HL-60 (cell line): ENCODE results near the gene GALNS.

ENCODE experiments used
- DNase-seq, 2 experiments: peaks; one replicate each; pipeline ENCODE4 v3.0.0-alpha.2; 2010 to 2020; ENCODE audit warnings: low read depth in 1 of 2, low spot score in 1 of 2
- H3K27ac ChIP-seq: fragments of 250-450 bp; sonication (Bioruptor Pico); replicated peaks from 2 replicates; pipeline ENCODE4 v1.5.1; 2020; ENCODE audit warnings: mild to moderate bottlenecking, moderate library complexity
- H3K27me3 ChIP-seq: fragments of 250-450 bp; sonication (Bioruptor Pico); 2 replicates; pipeline ENCODE4 v1.5.1; 2021; ENCODE audit warnings: mild to moderate bottlenecking, moderate library complexity; ENCODE audit not compliant: insufficient read depth, poor library complexity, severe bottlenecking
- H3K4me3 ChIP-seq: replicated peaks from 2 replicates; pipeline ENCODE4 v1.5.1; 2011; ENCODE audit warnings: mild to moderate bottlenecking, control low read depth, low read length; ENCODE audit not compliant: insufficient read depth
- CTCF ChIP-seq: IDR thresholded peaks from one replicate; pipeline ENCODE4 v1.5.1; 2011; ENCODE audit warnings: low read length, control low read depth, inconsistent platforms; ENCODE audit not compliant: insufficient read depth
- GABPA ChIP-seq: IDR thresholded peaks from 2 replicates; pipeline ENCODE4 v1.6.1; 2012; ENCODE audit warnings: low read depth
- POLR2AphosphoS5 ChIP-seq: IDR thresholded peaks from 2 replicates; pipeline ENCODE4 v1.6.1; 2012; ENCODE audit warnings: low read depth
- SPI1 ChIP-seq: IDR thresholded peaks from 2 replicates; pipeline ENCODE4 v1.6.1; 2012; ENCODE audit warnings: low read depth, mild to moderate bottlenecking, borderline replicate concordance
- TF ChIP-seq, protein P1 (sequence below): IDR thresholded peaks from 2 replicates; pipeline ENCODE4 v1.6.1; 2012; ENCODE audit warnings: low read depth; ENCODE audit not compliant: insufficient replicate concordance

GALNS gene

GRCh38 chr16:88846088-88846487 lies 10.7 kb downstream of the GALNS start:
- no peak overlapping the region for H3K27ac ChIP-seq
- TF ChIP-seq SPI1: no peak
- TF ChIP-seq CTCF: no peak
- TF ChIP-seq, protein P1, sequence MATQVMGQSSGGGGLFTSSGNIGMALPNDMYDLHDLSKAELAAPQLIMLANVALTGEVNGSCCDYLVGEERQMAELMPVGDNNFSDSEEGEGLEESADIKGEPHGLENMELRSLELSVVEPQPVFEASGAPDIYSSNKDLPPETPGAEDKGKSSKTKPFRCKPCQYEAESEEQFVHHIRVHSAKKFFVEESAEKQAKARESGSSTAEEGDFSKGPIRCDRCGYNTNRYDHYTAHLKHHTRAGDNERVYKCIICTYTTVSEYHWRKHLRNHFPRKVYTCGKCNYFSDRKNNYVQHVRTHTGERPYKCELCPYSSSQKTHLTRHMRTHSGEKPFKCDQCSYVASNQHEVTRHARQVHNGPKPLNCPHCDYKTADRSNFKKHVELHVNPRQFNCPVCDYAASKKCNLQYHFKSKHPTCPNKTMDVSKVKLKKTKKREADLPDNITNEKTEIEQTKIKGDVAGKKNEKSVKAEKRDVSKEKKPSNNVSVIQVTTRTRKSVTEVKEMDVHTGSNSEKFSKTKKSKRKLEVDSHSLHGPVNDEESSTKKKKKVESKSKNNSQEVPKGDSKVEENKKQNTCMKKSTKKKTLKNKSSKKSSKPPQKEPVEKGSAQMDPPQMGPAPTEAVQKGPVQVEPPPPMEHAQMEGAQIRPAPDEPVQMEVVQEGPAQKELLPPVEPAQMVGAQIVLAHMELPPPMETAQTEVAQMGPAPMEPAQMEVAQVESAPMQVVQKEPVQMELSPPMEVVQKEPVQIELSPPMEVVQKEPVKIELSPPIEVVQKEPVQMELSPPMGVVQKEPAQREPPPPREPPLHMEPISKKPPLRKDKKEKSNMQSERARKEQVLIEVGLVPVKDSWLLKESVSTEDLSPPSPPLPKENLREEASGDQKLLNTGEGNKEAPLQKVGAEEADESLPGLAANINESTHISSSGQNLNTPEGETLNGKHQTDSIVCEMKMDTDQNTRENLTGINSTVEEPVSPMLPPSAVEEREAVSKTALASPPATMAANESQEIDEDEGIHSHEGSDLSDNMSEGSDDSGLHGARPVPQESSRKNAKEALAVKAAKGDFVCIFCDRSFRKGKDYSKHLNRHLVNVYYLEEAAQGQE: no peak
- no peak for TF ChIP-seq POLR2AphosphoS5
- TF ChIP-seq GABPA: no peak
- no peak for DNase-seq
- no peak overlapping the region for H3K4me3 ChIP-seq
- no peaks in the 10 kb centered on the region for H3K27me3 ChIP-seq

DNA sequence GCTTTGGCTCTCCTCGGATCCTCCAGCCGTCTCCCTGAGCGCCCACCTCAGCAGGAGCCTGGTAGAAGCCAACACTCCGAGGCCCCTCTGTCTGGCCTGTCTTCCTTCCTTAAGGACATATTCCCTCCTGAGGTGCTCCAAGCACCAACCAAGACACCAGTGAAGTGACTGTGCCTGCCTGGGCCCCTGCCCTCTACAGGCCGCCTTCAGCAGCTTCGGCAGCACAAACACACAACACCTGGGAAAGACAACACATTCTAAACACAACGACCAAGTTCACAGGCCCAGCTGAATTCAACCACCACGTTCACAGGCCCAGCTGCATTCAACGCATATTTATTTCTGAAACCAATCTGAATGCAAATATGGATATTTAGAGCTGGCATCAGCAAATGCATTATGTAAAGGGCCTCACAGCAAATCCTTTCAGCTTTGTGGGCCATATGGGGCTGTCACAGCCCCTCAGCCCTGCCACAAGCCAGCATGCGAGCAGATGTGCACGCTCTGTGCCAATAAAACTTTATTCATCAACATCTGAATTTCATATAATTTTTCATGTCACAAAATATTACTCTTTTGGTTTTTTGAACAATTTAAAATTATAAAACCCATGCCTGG lies 12.2 kb downstream of the GALNS start:
- Histone ChIP-seq H3K27me3 (no peaks in the 10 kb centered on the region), H3K27ac (no peak overlapping the region), H3K4me3 (no peak overlapping the region)
- TF ChIP-seq POLR2AphosphoS5 (no peak), SPI1 (no peak), GABPA (no peak), CTCF (no peak)
- TF ChIP-seq, protein P1: no peak
- DNase-seq: no peak

- TF ChIP-seq GABPA: no peak
- TF ChIP-seq POLR2AphosphoS5: no peak
- TF ChIP-seq SPI1: no peak
- no peak for TF ChIP-seq CTCF
- TF ChIP-seq, protein P1: no peak
- no peak for DNase-seq
- Histone ChIP-seq H3K27me3 (no peaks in the 10 kb centered on the region), H3K27ac (no peak overlapping the region), H3K4me3 (no peak overlapping the region)
These were observed 13.5 kb downstream of the GALNS start for GRCh38 chr16:88843256-88843655.
